ENCODE data around the gene OR10H2.
"Not testable (repeated sequence)": the region's sequence is repeated elsewhere in the genome, so short reads cannot be mapped to it uniquely, and the experiment has no call there.

Gene OR10H2

DNA sequence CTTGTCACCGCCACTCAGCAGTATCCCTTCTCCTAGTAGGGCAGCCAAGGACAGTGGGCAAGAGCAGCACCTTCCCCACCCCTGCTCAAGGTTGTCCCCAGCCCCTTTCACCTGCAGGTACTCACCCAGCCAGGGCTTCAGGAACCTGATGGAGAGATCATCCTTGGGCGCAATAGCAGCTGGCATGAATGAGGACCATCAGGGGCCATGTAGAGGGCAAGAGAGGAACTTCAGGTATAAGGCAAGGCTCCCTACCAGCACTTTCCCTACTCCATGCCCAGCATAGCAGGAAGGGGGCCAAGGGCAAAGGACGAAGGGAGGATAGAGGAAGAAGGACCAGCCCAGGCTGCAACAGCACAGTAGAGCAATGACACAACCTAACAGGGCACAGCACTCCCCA is 46.3 kb downstream of the OR10H2 start:
- DNase-seq: not testable (repeated sequence)

DNA sequence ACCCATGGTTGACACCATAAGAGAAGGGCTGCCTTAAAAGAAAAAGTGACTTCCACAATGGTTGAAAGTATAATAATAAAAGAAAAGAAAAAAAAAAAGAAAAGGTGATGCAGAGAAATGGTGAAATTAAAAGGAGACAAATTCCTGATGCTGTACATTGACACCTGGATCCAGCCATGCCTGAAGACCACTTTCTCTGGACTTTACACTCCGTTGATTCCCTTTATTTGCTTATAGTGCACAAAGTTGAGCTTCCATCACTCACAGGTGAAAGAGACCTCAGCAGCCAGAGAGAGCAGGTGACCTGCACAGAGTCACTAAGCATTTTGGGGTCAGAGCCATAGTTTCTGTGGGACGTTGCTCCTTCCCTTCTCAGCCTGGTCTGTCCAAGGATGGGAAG is 47.4 kb downstream of the OR10H2 start:
- no peak for DNase-seq

DNA sequence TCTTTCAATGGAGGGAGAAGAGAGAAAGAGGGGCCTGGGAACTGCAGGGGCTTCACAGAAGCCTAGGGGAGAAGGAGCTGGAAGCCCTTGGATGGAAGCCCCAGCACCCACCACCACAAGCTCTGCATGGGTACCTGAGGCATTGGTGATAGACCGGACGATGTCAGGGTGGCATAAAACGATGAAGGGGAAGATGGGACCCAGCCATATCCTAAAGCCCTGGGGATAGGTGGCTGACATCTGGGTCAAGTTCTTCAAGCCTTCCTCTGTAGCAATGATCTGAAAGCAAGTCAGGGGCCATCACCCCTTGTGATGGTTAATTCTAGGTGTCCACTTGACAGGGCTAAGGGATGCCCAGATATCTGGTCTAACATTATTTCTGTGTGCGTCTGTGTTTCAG is 48.4 kb downstream of the OR10H2 start:
- no peak for DNase-seq

DNA sequence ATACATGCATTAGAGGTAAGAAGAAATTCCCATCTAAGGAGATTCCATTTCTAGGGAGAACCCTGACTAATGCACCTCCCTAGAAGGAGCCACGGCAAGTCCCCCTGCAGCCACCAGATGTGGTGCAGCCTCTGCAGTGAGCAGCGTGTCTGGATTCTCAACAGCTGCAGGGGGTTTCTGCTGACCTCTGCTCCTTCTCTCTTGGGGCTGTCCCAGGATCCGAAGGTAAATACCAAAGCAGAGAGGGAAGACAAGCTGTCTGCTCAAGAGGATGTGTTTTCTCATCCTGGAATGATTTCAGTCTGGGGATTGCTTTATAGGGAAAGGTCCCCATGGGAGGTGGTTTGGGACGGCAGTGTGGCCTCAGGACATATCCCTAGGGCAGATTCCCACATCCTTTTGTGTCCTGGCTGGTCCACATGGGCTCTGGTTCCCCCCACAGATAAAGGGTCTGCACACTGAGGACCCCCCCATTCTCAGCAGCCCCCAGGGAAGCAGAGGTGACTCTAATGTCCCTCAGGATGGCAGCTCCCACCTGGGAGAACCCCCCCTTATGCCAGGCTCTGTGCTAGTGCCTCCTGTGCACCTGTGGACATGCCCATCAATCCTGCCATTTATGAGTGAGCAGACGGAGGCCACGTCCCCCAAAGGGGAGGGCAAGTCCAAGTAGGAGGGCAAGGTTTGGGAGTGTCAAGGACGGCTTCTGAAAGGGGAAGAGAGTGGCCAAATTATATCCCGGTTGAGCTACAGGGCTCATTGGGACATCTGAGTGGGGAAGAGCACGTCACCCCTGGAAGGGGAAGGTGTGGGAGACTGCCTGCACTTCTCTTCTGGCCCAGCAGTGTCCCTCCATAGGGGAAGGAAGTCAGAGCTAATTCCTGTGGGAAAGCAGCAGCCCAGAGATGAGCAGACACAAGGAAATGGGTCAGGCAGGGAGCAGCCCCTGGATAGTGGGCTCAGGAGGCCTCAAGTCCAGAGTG is 49.5 kb downstream of the OR10H2 start:
- DNase-seq: no peak

All from 8988T (cell line).